Right lobe of liver (tissue), 4 donors: Measurements from ENCODE around the gene HDAC4.

ENCODE experiments used
- CTCF ChIP-seq, 4 donors: fragments of 200-600 bp in 3 of 4; fragments of 450-650 bp in 1 of 4; IDR thresholded peaks; one replicate each; pipeline versions ENCODE4 v1.5.1 to v1.8.0; 2016 to 2022; ENCODE audit warnings: antibody characterized with exemption in 4 of 4, mild to moderate bottlenecking in 2 of 4
- POLR2A ChIP-seq: fragments of 450-650 bp; IDR thresholded peaks from one replicate; pipeline ENCODE4 v1.6.1; 2017; ENCODE audit warnings: antibody characterized with exemption, mild to moderate bottlenecking
- donor health status: DM: no; HTN: no; CAD: no.
- donor health status: DM: no; HTN: no; CAD: no.
- donor health status: DM: no; HTN: yes; CAD: no.

GRCh38 chr2:239073270-239073669 lies 327.6 kb downstream of the HDAC4 start:
- TF ChIP-seq CTCF (IDR thresholded peaks at IDR 0.05), result no peak
- TF ChIP-seq POLR2A, result no peak
